ENCODE results near the gene ZNF341.

- TF ChIP-seq, protein P1, sequence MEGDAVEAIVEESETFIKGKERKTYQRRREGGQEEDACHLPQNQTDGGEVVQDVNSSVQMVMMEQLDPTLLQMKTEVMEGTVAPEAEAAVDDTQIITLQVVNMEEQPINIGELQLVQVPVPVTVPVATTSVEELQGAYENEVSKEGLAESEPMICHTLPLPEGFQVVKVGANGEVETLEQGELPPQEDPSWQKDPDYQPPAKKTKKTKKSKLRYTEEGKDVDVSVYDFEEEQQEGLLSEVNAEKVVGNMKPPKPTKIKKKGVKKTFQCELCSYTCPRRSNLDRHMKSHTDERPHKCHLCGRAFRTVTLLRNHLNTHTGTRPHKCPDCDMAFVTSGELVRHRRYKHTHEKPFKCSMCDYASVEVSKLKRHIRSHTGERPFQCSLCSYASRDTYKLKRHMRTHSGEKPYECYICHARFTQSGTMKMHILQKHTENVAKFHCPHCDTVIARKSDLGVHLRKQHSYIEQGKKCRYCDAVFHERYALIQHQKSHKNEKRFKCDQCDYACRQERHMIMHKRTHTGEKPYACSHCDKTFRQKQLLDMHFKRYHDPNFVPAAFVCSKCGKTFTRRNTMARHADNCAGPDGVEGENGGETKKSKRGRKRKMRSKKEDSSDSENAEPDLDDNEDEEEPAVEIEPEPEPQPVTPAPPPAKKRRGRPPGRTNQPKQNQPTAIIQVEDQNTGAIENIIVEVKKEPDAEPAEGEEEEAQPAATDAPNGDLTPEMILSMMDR (IDR thresholded peaks at IDR 0.05): no peak
- TF ChIP-seq POLR2A (IDR thresholded peaks at IDR 0.05) (no peak), EP300 (IDR thresholded peaks at IDR 0.05) (no peak)
Observed at GRCh38 chr20:33837096-33837830, 105.5 kb downstream of the ZNF341 start.
